ENCODE measurements around the gene DBF4. TPM values are rescaled to one million over a fixed set of nuclear protein-coding genes. Genes with fewer than 3 reads are reported as not detected.
A peak's percentile ranks its signal among the peaks of the same experiment; 100 is the strongest.

The DBF4 gene
- total and polyA plus RNA-seq, 2 of the 13 experiments (the other 11 are each of a cell fraction or from before 2014, with no cell fraction given) = 5.0 to 64.4 TPM

- peak; percentile 18 for DNase-seq (ENCODE audit: low spot score)
- BruUV-seq (replicated peaks) = TSS peak; percentile 54
- no peak for TF ChIP-seq SKI (IDR thresholded peaks at IDR 0.05; ENCODE audit: partially characterized antibody)
- TF ChIP-seq ZBTB43 (CRISPR knock-in tag; conservative IDR thresholded peaks at IDR 0.05) = no peak
- no peak for TF ChIP-seq NFKB2 (CRISPR knock-in tag; IDR thresholded peaks at IDR 0.05; ENCODE audit: borderline replicate concordance)
- TF ChIP-seq ZBTB26 (CRISPR knock-in tag; IDR thresholded peaks at IDR 0.05; ENCODE audit: borderline replicate concordance) = no peak
- no peak for TF ChIP-seq MIER2 (CRISPR knock-in tag; IDR thresholded peaks at IDR 0.05)
- TF ChIP-seq KDM5A (IDR thresholded peaks at IDR 0.05; ENCODE audit: borderline replicate concordance, low read length) = peak; percentile 37; the same call in 1 of the 2 replicates
- no peak for TF ChIP-seq SOX13 (IDR thresholded peaks at IDR 0.05)
- 0 out of 4 replicates have a peak, but pooled peaks of 1 of the 2 experiments have one; percentile 11 for TF ChIP-seq SOX13 (CRISPR knock-in tag; conservative IDR thresholded peaks at IDR 0.05 in 1 of 2, IDR thresholded peaks at IDR 0.05 in 1 of 2)
- TF ChIP-seq, protein P1, sequence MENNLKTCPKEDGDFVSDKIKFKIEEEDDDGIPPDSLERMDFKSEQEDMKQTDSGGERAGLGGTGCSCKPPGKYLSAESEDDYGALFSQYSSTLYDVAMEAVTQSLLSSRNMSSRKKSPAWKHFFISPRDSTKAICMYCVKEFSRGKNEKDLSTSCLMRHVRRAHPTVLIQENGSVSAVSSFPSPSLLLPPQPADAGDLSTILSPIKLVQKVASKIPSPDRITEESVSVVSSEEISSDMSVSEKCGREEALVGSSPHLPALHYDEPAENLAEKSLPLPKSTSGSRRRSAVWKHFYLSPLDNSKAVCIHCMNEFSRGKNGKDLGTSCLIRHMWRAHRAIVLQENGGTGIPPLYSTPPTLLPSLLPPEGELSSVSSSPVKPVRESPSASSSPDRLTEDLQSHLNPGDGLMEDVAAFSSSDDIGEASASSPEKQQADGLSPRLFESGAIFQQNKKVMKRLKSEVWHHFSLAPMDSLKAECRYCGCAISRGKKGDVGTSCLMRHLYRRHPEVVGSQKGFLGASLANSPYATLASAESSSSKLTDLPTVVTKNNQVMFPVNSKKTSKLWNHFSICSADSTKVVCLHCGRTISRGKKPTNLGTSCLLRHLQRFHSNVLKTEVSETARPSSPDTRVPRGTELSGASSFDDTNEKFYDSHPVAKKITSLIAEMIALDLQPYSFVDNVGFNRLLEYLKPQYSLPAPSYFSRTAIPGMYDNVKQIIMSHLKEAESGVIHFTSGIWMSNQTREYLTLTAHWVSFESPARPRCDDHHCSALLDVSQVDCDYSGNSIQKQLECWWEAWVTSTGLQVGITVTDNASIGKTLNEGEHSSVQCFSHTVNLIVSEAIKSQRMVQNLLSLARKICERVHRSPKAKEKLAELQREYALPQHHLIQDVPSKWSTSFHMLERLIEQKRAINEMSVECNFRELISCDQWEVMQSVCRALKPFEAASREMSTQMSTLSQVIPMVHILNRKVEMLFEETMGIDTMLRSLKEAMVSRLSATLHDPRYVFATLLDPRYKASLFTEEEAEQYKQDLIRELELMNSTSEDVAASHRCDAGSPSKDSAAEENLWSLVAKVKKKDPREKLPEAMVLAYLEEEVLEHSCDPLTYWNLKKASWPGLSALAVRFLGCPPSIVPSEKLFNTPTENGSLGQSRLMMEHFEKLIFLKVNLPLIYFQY (CRISPR knock-in tag; IDR thresholded peaks at IDR 0.05; ENCODE audit: borderline replicate concordance) = 0 out of 2 replicates have a peak, but pooled peaks have one; percentile 74
- 0 out of 2 replicates have a peak, but pooled peaks have one; percentile 24 for TF ChIP-seq KDM6A (CRISPR knock-in tag; IDR thresholded peaks at IDR 0.05; ENCODE audit: low read depth)
- no peak for TF ChIP-seq RXRB (CRISPR knock-in tag; IDR thresholded peaks at IDR 0.05; ENCODE audit: borderline replicate concordance)
- no peak for TF ChIP-seq CSRNP1 (CRISPR knock-in tag; IDR thresholded peaks at IDR 0.05)
Measured at GRCh38 chr7:87875151-87876039, 898 bp upstream of the DBF4 start.

More at GRCh38 chr7:87875151-87876039, 898 bp upstream of the DBF4 start:
- H3K4me3 ChIP-seq (replicated peaks in 1 of 3; ENCODE audit: insufficient read depth in 1 of 3, low read depth in 2 of 3, low read length in 3 of 3) = peak overlapping the region; percentile 86 to 92 (median 92)
- FAIRE-seq = no peak
- in situ Hi-C loops (cut with HindIII; ENCODE audit: extremely low pct_ligation_motif_present, low pct_unique_long_range_greater_than_20kb) = loop anchor here (10.0 kb wide), 1 partner anchor 531 kb away; the partner anchor contains the start of gene CROT
- CTCF ChIA-PET (ENCODE audit: low intra/inter-chr PET ratio, low total read pairs) = no interaction called here
- no peaks in the 10 kb centered on the region for H3K9me3 ChIP-seq (ENCODE audit: low read length)
- peak overlapping the region; percentile 84 for H3K4me2 ChIP-seq (ENCODE audit: low read depth, low read length)
- intact Hi-C loops (cut with micrococcal nuclease; ENCODE audit: unreplicated experiment) = loop anchor here (5.0 to 10.0 kb wide), 3 partner anchors 248 to 561 kb away; partner anchors contain the start of genes CROT and RUNDC3B
- peak overlapping the region; percentile 97 for H3K27ac ChIP-seq (ENCODE audit: extremely low read length, insufficient read depth, low read length)
- H3K4me1 ChIP-seq (ENCODE audit: insufficient read depth, low read length) = peaks cover 44% of the 10 kb centered on the region
- no peaks in the 10 kb centered on the region; a peak in 1 of 5 replicates for H3K27me3 ChIP-seq (ENCODE audit: control insufficient read depth in 1 of 2, insufficient read depth in 2 of 2, low read length in 2 of 2)
- no peak overlapping the region for H2AFZ ChIP-seq (ENCODE audit: low read length)
- H3K36me3 ChIP-seq (replicated peaks in 1 of 2; ENCODE audit: control insufficient read depth in 1 of 2, insufficient read depth in 2 of 2, low read length in 2 of 2) = peaks cover 1 to 10% of the 10 kb centered on the region in 2 experiments; a peak in 2 of 5 replicates
- peak; percentile 37 for ATAC-seq
- no peaks in the 10 kb centered on the region for H4K20me1 ChIP-seq (ENCODE audit: insufficient read depth, low read length)
- WGBS (ENCODE audit: low lambda C conversion rate) = 2% methylated on average over 11 of the region's 35 CpGs
- H3K9ac ChIP-seq (ENCODE audit: insufficient read depth, low read depth, low read length) = peak overlapping the region; percentile 89
- POLR2A ChIA-PET = interaction anchor here (1.0 kb wide), 1 partner anchor 411 kb away, joined by 3 read pairs; no protein-coding TSS in a partner anchor
- H3K79me2 ChIP-seq (ENCODE audit: insufficient read depth, low read length) = peaks cover 76% of the 10 kb centered on the region
